ENCODE results near the gene SHANK1.

GRCh38 chr19:50654882-50655281, 64.7 kb downstream of the SHANK1 start:
- TF ChIP-seq POLR2A (IDR thresholded peaks at IDR 0.05) (no peak), CTCF (IDR thresholded peaks at IDR 0.05) (no peak), POLR2AphosphoS5 (IDR thresholded peaks at IDR 0.05) (no peak)
